Ascending aorta (tissue), 2 donors: Measurements from ENCODE around the gene SUPT3H. TPM values are rescaled to one million over a fixed set of nuclear protein-coding genes. Genes with fewer than 3 reads are reported as not detected.

ENCODE experiments used
- DNase-seq, 2 donors: peaks; one replicate each; pipeline ENCODE4 v3.0.0-alpha.2; 2019; ENCODE audit warnings: low spot score in 2 of 2
- H3K27ac ChIP-seq, 2 donors: fragments of 200-600 bp; sonication (generic); one replicate each; pipeline ENCODE4 v1.5.1; 2016 to 2017; ENCODE audit warnings: mild to moderate bottlenecking in 1 of 2
- H3K27me3 ChIP-seq: fragments of 200-600 bp; sonication (generic); one replicate; pipeline ENCODE4 v1.5.1; 2017
- H3K36me3 ChIP-seq, 2 donors: fragments of 200-600 bp; sonication (generic); one replicate each; pipeline ENCODE4 v1.5.1; 2016
- H3K4me1 ChIP-seq, 2 donors: fragments of 200-600 bp; sonication (generic); one replicate each; pipeline ENCODE4 v1.5.1; 2016 to 2017; ENCODE audit warnings: mild to moderate bottlenecking in 1 of 2
- H3K4me3 ChIP-seq, 2 donors: fragments of 200-600 bp; sonication (generic); one replicate each; pipeline ENCODE4 v1.5.1; 2016 to 2017; ENCODE audit warnings: mild to moderate bottlenecking in 1 of 2
- H3K9me3 ChIP-seq, 2 donors: fragments of 200-600 bp; sonication (generic); one replicate each; pipeline ENCODE4 v1.5.1; 2016
- intact Hi-C: fragments of 100-400 bp; cut with DNase I; formaldehyde crosslinking; loops from one replicate; pipeline ENCODE4 v1.15.1; 2023
- total RNA-seq: library from RNA; depleted of rRNA; stranded (reverse); fragments of >200 nt; gene quantifications from one replicate; pipeline ENCODE4 v1.1.0, GENCODE V29; 2016
- TF ChIP-seq, protein P1 (sequence below), 3 experiments: fragments of 200-600 bp in 2 of 3; fragments of 450-650 bp in 1 of 3; sonication (generic) in 2 of 3; IDR thresholded peaks; one replicate each; pipeline ENCODE4 v1.5.1; 2016 to 2019; ENCODE audit warnings: antibody characterized with exemption in 3 of 3, mild to moderate bottlenecking in 1 of 3, moderate library complexity in 1 of 3

The SUPT3H gene
- total RNA-seq, 1 donor from 2014 or later = not detected

DNA sequence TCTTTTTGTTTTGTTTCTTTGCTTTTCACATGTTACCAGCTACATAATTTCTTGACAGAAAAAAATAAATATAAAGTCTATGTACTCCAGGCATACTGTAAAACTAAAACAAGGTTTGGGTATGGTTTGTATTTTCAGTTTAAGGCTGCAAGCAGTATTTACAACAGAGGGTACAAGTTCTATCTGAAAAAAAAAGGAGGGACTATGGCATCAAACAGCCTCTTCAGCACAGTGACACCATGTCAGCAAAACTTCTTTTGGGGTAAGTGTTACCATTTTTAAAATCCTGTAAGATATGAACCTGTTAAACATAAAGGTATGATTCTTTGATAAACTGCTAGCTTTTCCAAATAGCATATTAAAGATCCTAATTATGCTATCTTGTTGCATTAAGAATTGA, 49.2 kb downstream of the SUPT3H start:
- intact Hi-C loops = no loop called here
- Histone ChIP-seq H3K9me3 (no peaks in the 10 kb centered on the region), H3K4me1 (no peaks in the 10 kb centered on the region), H3K36me3 (no peaks in the 10 kb centered on the region), H3K4me3 (peak overlapping the region in 1 of 2 donors; percentile 22), H3K27ac (no peak overlapping the region), H3K27me3 (no peaks in the 10 kb centered on the region)
- no peak for DNase-seq
- TF ChIP-seq, protein P1, sequence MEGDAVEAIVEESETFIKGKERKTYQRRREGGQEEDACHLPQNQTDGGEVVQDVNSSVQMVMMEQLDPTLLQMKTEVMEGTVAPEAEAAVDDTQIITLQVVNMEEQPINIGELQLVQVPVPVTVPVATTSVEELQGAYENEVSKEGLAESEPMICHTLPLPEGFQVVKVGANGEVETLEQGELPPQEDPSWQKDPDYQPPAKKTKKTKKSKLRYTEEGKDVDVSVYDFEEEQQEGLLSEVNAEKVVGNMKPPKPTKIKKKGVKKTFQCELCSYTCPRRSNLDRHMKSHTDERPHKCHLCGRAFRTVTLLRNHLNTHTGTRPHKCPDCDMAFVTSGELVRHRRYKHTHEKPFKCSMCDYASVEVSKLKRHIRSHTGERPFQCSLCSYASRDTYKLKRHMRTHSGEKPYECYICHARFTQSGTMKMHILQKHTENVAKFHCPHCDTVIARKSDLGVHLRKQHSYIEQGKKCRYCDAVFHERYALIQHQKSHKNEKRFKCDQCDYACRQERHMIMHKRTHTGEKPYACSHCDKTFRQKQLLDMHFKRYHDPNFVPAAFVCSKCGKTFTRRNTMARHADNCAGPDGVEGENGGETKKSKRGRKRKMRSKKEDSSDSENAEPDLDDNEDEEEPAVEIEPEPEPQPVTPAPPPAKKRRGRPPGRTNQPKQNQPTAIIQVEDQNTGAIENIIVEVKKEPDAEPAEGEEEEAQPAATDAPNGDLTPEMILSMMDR (IDR thresholded peaks at IDR 0.05) = no peak

DNA sequence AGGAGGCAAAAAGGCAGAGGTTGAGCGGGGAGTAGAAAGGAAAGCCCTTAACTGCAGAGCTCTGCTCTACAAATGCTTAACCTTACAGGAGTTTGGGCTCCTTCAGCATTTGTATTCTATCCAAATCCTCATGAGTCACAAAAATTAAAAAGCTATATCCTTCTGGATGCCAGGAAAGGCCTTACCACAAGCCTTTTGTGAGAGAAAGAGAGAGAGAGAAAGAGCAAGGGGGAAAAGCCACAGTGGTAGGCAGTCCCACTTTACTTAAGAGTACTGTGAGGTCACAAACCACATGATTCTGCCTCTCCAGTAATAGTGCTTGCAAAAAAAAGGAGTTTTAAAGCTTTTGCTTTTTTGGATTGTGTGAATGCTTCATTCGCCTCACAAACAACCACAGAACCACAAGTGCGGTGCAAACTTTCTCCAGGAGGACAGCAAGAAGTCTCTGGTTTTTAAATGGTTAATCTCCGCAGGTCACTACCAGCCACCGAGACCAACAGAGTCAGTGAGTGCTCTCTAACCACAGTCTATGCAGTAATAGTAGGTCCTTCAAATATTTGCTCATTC, 49.7 kb downstream of the SUPT3H start, which contains the start of gene RUNX2:
RUNX2 (plus strand) TSS at position 375 of the 567 bp plus-strand sequence. CDS start 397 bp downstream, outside the sequence.
- no peaks in the 10 kb centered on the region for H3K9me3 ChIP-seq
- TF ChIP-seq, protein P1 (IDR thresholded peaks at IDR 0.05) = no peak
- no peak within 1 kb of the TSS for H3K27ac ChIP-seq
- H3K36me3 ChIP-seq = no peaks in the 10 kb centered on the region
- no peaks in the 10 kb centered on the region for H3K27me3 ChIP-seq
- peak within 1 kb of the TSS in 1 of 2 donors; percentile 22 for H3K4me3 ChIP-seq
- H3K4me1 ChIP-seq = no peaks in the 10 kb centered on the region
- no peak for DNase-seq
- intact Hi-C loops = no loop called here

DNA sequence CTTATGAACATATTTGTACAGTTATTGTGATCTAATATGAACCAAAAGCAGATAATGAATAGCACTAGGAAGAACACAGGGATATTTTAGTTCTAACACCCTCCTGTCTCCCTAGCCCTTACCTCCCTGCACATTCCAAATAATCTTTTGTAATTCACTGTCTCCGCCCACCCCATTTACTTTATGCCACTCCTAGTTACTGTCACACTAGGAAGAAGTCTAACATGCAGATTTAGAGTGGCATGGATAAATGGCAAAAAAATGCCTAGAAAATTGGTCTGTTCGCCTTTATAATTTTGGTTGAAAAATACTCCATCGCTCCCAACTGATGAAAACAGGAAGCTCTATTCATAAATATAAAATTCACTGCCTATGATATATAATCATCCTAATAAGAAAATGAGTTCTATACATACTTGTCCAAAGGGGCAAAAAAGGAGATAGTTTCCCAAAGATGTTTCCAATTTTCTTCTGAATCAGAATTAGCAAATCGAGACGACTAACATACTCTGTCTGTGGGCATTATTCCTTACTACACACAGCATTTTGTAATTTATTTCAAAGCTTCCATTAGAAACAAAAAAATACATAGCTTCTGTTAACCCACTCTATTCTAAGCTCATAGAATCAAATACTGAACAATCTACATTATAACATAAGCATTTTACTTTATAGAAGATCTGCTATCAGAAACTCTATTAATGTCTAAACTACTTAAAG, 50.9 kb downstream of the SUPT3H start:
- Histone ChIP-seq H3K9me3 (no peaks in the 10 kb centered on the region), H3K4me3 (no peak overlapping the region), H3K27ac (no peak overlapping the region), H3K27me3 (no peaks in the 10 kb centered on the region), H3K4me1 (no peaks in the 10 kb centered on the region), H3K36me3 (no peaks in the 10 kb centered on the region)
- DNase-seq = no peak
- intact Hi-C loops = no loop called here
- TF ChIP-seq, protein P1 (IDR thresholded peaks at IDR 0.05) = no peak

DNA sequence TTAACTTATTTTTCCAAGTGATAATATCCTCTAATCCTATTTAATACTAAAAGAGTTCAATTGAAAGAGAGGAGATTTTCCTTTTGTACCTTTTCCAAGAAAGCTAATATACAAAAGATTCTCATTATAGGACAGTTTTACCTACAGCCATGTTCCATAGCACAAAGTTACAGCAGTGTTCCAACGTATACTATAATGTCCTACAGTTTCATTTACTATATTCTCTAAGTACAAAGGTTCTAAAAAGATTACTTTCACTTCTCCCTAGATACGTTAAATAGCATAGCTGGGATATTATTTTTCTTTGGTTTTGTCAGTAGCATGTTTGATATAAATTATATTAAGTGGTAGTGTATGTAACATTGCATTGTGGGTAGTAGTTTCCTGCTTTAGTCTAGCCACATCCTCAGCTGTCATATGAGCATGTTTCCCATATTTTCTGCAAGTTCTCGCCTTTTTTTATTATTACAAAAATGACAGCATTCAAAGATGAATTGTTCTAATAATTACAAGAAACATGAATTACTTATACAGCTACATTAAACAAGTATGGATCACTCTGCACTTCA, 54.0 kb downstream of the SUPT3H start:
- Histone ChIP-seq H3K4me1 (no peaks in the 10 kb centered on the region), H3K4me3 (no peak overlapping the region), H3K27ac (no peak overlapping the region), H3K9me3 (no peaks in the 10 kb centered on the region), H3K27me3 (no peaks in the 10 kb centered on the region), H3K36me3 (no peaks in the 10 kb centered on the region)
- no peak for DNase-seq
- TF ChIP-seq, protein P1 (IDR thresholded peaks at IDR 0.05) = no peak
- intact Hi-C loops = no loop called here

DNA sequence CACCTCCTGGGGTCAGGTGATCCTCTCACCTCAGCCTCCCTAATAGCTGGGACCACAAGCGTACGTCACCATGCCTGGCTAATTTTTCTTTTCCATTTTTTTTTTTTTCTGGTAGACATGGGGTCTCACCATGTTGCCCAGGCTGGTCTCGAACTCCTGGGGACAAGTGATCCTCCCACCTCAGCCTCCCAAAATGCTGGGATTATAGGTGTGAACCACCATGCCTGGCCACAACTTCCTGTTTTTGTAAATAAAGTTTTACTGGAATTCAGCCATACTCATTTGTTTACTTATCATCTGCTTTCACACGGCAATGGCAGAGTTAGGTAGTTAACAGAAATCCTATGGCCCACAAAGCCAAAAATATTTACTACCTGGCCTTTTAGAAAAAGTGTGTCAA, 57.4 kb downstream of the SUPT3H start:
- no peak overlapping the region for H3K4me3 ChIP-seq
- TF ChIP-seq, protein P1 (IDR thresholded peaks at IDR 0.05) = no peak
- no peaks in the 10 kb centered on the region for H3K9me3 ChIP-seq
- H3K4me1 ChIP-seq = no peaks in the 10 kb centered on the region
- DNase-seq = no peak
- intact Hi-C loops = no loop called here
- no peaks in the 10 kb centered on the region for H3K36me3 ChIP-seq
- no peaks in the 10 kb centered on the region for H3K27me3 ChIP-seq
- H3K27ac ChIP-seq = no peak overlapping the region
